Metanephros (tissue), 2 donors: Measurements from ENCODE around the gene C1QTNF4. TPM values are rescaled to one million over a fixed set of nuclear protein-coding genes. Genes with fewer than 3 reads are reported as not detected.

ENCODE experiments used
- small RNA-seq: library from RNA; depleted of rRNA; stranded (forward); fragments of <200 nt; gene quantifications from one replicate; pipeline ENCODE3, GENCODE V24; 2014; ENCODE audit warnings: low replicate concordance
- total RNA-seq: library from RNA; depleted of rRNA; stranded (reverse); fragments of >200 nt; gene quantifications from one replicate; pipeline ENCODE4 v1.2.3, GENCODE V29; 2014

Gene C1QTNF4
- 9.6 TPM for total RNA-seq

GRCh38 chr11:47593934-47594855 lies at the start of gene C1QTNF4:
C1QTNF4 (minus strand) TSS chr11:47594411; CDS start chr11:47590810, 3,601 bp downstream.

GRCh38 chr11:47642099-47642855 lies 48.1 kb upstream of the C1QTNF4 start, which contains the start of gene MTCH2:
MTCH2 (minus strand) TSS chr11:47642559; CDS start chr11:47642465, 94 bp downstream.

GRCh38 chr11:47586098-47586855 lies 7.9 kb downstream of the C1QTNF4 start, which contains the start of gene FAM180B:
FAM180B (plus strand) TSS chr11:47586678; CDS start chr11:47586769, 91 bp downstream.

GRCh38 chr11:47578524-47579494 lies 15.4 kb downstream of the C1QTNF4 start, which contains the start of the genes KBTBD4 and NDUFS3:
KBTBD4 (minus strand) TSS chr11:47578970; CDS start chr11:47578951, 19 bp downstream.
NDUFS3 (plus strand) TSS chr11:47579074; CDS start chr11:47579092, 18 bp downstream.

GRCh38 chr11:47565340-47566148 lies 28.7 kb downstream of the C1QTNF4 start, which contains the start of gene PTPMT1:
PTPMT1 (plus strand) TSS chr11:47565599; CDS start chr11:47565623, 24 bp downstream.

GRCh38 chr11:47552566-47553405 lies 41.4 kb downstream of the C1QTNF4 start, which contains the start of gene CELF1:
CELF1 (minus strand) TSS chr11:47553132; CDS start chr11:47499523, 53,609 bp downstream.

Small RNA genes lying within 50 kb of the gene (small RNA-seq; reads per million reads assigned to genes)
- gene RN7SL652P: not detected
- gene RNU5E-10P: not detected

Other genes with a start within 250 kb of the C1QTNF4 start
- gene MYBPC3, start 241.7 kb downstream of the C1QTNF4 start, total RNA-seq: 0.23 TPM
- 19.0 TPM for gene SPI1, start 215.9 kb downstream of the C1QTNF4 start, total RNA-seq
- 60.7 TPM for gene SLC39A13, start 185.8 kb downstream of the C1QTNF4 start, total RNA-seq
- gene PSMC3, start 168.0 kb downstream of the C1QTNF4 start, total RNA-seq: 56.9 TPM
- gene RAPSN, start 145.3 kb downstream of the C1QTNF4 start, total RNA-seq: 12.8 TPM
- gene CELF1, start 41.3 kb downstream of the C1QTNF4 start, total RNA-seq: 140 TPM
- 53.8 TPM for gene PTPMT1, start 28.8 kb downstream of the C1QTNF4 start, total RNA-seq
- gene KBTBD4, start 15.4 kb downstream of the C1QTNF4 start, total RNA-seq: 22.0 TPM
- gene NDUFS3, start 15.3 kb downstream of the C1QTNF4 start, total RNA-seq: 52.8 TPM
- 0.70 TPM for gene FAM180B, start 7.7 kb downstream of the C1QTNF4 start, total RNA-seq
- gene MTCH2, start 48.1 kb upstream of the C1QTNF4 start, total RNA-seq: 49.9 TPM
- gene AGBL2, start 121.0 kb upstream of the C1QTNF4 start, total RNA-seq: 4.4 TPM
- gene FNBP4, start 172.9 kb upstream of the C1QTNF4 start, total RNA-seq: 141 TPM